IMR-90 (cell line): Measurements from ENCODE around the gene MGLL. TPM values are rescaled to one million over a fixed set of nuclear protein-coding genes. Genes with fewer than 3 reads are reported as not detected.

ENCODE experiments used
- ATAC-seq: fragments of 200-7000 bp; cut with Tn5 transposase; 2 replicates; pipeline ENCODE4 v1.9.1; 2020; ENCODE audit warnings: low read depth, mild to moderate bottlenecking, moderate library complexity
- BruUV-seq: library from RNA; stranded (reverse); fragments of 400-500 nt; replicated peaks from 2 replicates; lab custom pipeline; 2021; lab: Mats Ljungman, UMichigan
- CTCF ChIA-PET: fragments of 300-600 bp; formaldehyde crosslinking; extraction: SDS; loops from one replicate; lab custom pipeline; 2021; ENCODE audit warnings: antibody characterized with exemption; lab: Yijun Ruan, JAX
- POLR2A ChIA-PET: fragments of 300-600 bp; sonication (Branson Sonifier 250); formaldehyde crosslinking; loops from one replicate; lab custom pipeline; 2022; ENCODE audit warnings: antibody characterized with exemption; ENCODE audit not compliant: unreplicated experiment; lab: Charles Lee
- DNase-seq: peaks from one replicate; pipeline ENCODE4 v3.0.0; 2013
- H2AFZ ChIP-seq: replicated peaks from 2 replicates; pipeline ENCODE3; 2013; ENCODE audit warnings: low read length, mild to moderate bottlenecking; ENCODE audit not compliant: poor library complexity
- H2AK5ac ChIP-seq: 2 replicates; pipeline ENCODE4 v1.6.1; 2013; ENCODE audit warnings: low read depth, low read length, inconsistent platforms
- H2AK9ac ChIP-seq: replicated peaks from 2 replicates; pipeline ENCODE3; 2013; ENCODE audit warnings: mild to moderate bottlenecking, low read depth, low read length, moderate library complexity; ENCODE audit not compliant: poor library complexity
- H2BK120ac ChIP-seq: 2 replicates; pipeline ENCODE4 v1.6.1; 2013; ENCODE audit warnings: low read depth, low read length, inconsistent platforms
- H2BK15ac ChIP-seq: 3 replicates; pipeline ENCODE4 v1.6.1; 2013; ENCODE audit warnings: low read depth, low read length, inconsistent platforms
- H2BK20ac ChIP-seq: 2 replicates; pipeline ENCODE4 v1.6.1; 2013; ENCODE audit warnings: low read depth, mild to moderate bottlenecking, inconsistent platforms, low read length, moderate library complexity
- H2BK5ac ChIP-seq: 2 replicates; pipeline ENCODE4 v1.6.1; 2013; ENCODE audit warnings: mild to moderate bottlenecking, low read depth, low read length, inconsistent platforms; ENCODE audit not compliant: poor library complexity, severe bottlenecking
- H3K14ac ChIP-seq: replicated peaks from 2 replicates; pipeline ENCODE4 v1.6.1; 2013; ENCODE audit warnings: low read depth, low read length, inconsistent platforms
- H3K18ac ChIP-seq: 2 replicates; pipeline ENCODE4 v1.6.1; 2013; ENCODE audit warnings: low read depth, low read length, control low read depth
- H3K23ac ChIP-seq: 2 replicates; pipeline ENCODE4 v1.6.1; 2013; ENCODE audit warnings: low read depth, low read length, inconsistent platforms
- H3K27ac ChIP-seq: 2 replicates; pipeline ENCODE4 v1.5.1; 2013; ENCODE audit warnings: mild to moderate bottlenecking, control low read depth, low read length; ENCODE audit not compliant: insufficient read depth
- H3K27me3 ChIP-seq: 2 replicates; pipeline ENCODE4 v1.6.1; 2013; ENCODE audit warnings: low read length; ENCODE audit not compliant: control insufficient read depth, insufficient read depth
- H3K36me3 ChIP-seq: 2 replicates; pipeline ENCODE4 v1.6.1; 2013; ENCODE audit warnings: low read length, mixed read lengths; ENCODE audit not compliant: control insufficient read depth, insufficient read depth
- H3K4ac ChIP-seq: 2 replicates; pipeline ENCODE4 v1.6.1; 2013; ENCODE audit warnings: low read depth, low read length, inconsistent platforms
- H3K4me1 ChIP-seq: 2 replicates; pipeline ENCODE4 v1.6.1; 2013; ENCODE audit warnings: low read length, mixed read lengths; ENCODE audit not compliant: control insufficient read depth, insufficient read depth
- H3K4me2 ChIP-seq: 2 replicates; pipeline ENCODE4 v1.6.1; 2013; ENCODE audit warnings: low read depth, mild to moderate bottlenecking, control low read depth, low read length, moderate library complexity
- H3K4me3 ChIP-seq: 2 replicates; pipeline ENCODE4 v1.5.1; 2013; ENCODE audit warnings: low read depth, mild to moderate bottlenecking, control low read depth, low read length, moderate library complexity; ENCODE audit not compliant: insufficient read depth
- H3K56ac ChIP-seq: 2 replicates; pipeline ENCODE4 v1.6.1; 2013; ENCODE audit warnings: low read length, inconsistent platforms; ENCODE audit not compliant: insufficient read depth; ENCODE audit errors: extremely low read depth
- H3K79me1 ChIP-seq, 2 experiments: 2 replicates each; pipeline ENCODE4 v1.6.1; 2013; ENCODE audit warnings: low read length in 2 of 2, inconsistent platforms in 1 of 2, low read depth in 1 of 2
- H3K9ac ChIP-seq: 2 replicates; pipeline ENCODE4 v1.6.1; 2013; ENCODE audit warnings: low read depth, low read length, control low read depth
- H3K9me1 ChIP-seq: 2 replicates; pipeline ENCODE4 v1.6.1; 2013; ENCODE audit warnings: low read length, inconsistent platforms; ENCODE audit not compliant: insufficient read depth
- H3K9me3 ChIP-seq: 2 replicates; pipeline ENCODE4 v1.6.1; 2013; ENCODE audit warnings: low read length; ENCODE audit not compliant: control insufficient read depth, insufficient read depth
- H4K20me1 ChIP-seq: 2 replicates; pipeline ENCODE4 v1.6.1; 2013; ENCODE audit warnings: low read length, inconsistent platforms; ENCODE audit not compliant: insufficient read depth
- H4K5ac ChIP-seq: 2 replicates; pipeline ENCODE4 v1.6.1; 2013; ENCODE audit warnings: mild to moderate bottlenecking, low read depth, low read length, control low read depth
- H4K8ac ChIP-seq, 2 experiments: 2 replicates each; pipeline ENCODE4 v1.6.1; 2013; ENCODE audit warnings: low read depth in 2 of 2, low read length in 2 of 2, control low read depth in 1 of 2, inconsistent platforms in 1 of 2
- H4K91ac ChIP-seq: 2 replicates; pipeline ENCODE4 v1.6.1; 2013; ENCODE audit warnings: low read depth, low read length, inconsistent platforms; ENCODE audit not compliant: insufficient read depth
- BHLHE40 ChIP-seq: fragments of 150-350 bp; IDR thresholded peaks from 2 replicates; pipeline ENCODE4 v1.6.1; 2016; ENCODE audit warnings: mild to moderate bottlenecking, low read depth, low read length
- CEBPB ChIP-seq: IDR thresholded peaks from 2 replicates; pipeline ENCODE4 v1.6.1; 2012; ENCODE audit warnings: low read depth, low read length, improper control_type of control experiment
- CHD1 ChIP-seq: IDR thresholded peaks from 2 replicates; pipeline ENCODE4 v1.6.1; 2012; ENCODE audit warnings: low read depth, low read length, improper control_type of control experiment
- FOS ChIP-seq: fragments of 150-350 bp; IDR thresholded peaks from 2 replicates; pipeline ENCODE4 v1.6.1; 2016; ENCODE audit warnings: low read depth, low read length
- MAFK ChIP-seq: IDR thresholded peaks from 2 replicates; pipeline ENCODE4 v1.6.1; 2012; ENCODE audit warnings: low read depth, low read length, improper control_type of control experiment
- MAZ ChIP-seq: IDR thresholded peaks from 2 replicates; pipeline ENCODE4 v1.6.1; 2012; ENCODE audit warnings: low read depth, mild to moderate bottlenecking, low read length, improper control_type of control experiment, moderate library complexity, borderline replicate concordance
- POLR2A ChIP-seq: IDR thresholded peaks from 2 replicates; pipeline ENCODE4 v1.6.1; 2012; ENCODE audit warnings: mild to moderate bottlenecking, low read depth, low read length
- RAD21 ChIP-seq: IDR thresholded peaks from 2 replicates; pipeline ENCODE4 v1.6.1; 2012; ENCODE audit warnings: low read length, improper control_type of control experiment
- RCOR1 ChIP-seq: IDR thresholded peaks from 2 replicates; pipeline ENCODE4 v1.6.1; 2012; ENCODE audit warnings: mild to moderate bottlenecking, low read length, improper control_type of control experiment; ENCODE audit not compliant: insufficient replicate concordance
- RFX5 ChIP-seq: IDR thresholded peaks from 2 replicates; pipeline ENCODE4 v1.8.0; 2012; ENCODE audit warnings: low read depth, mild to moderate bottlenecking, low read length, moderate library complexity
- SMC3 ChIP-seq: fragments of 150-350 bp; IDR thresholded peaks from 2 replicates; pipeline ENCODE4 v1.6.1; 2016; ENCODE audit warnings: low read depth, mild to moderate bottlenecking, antibody characterized with exemption, low read length, moderate library complexity
- WGBS, 2 experiments: methylation state at CpG; one replicate each; pipeline versions ENCODE4 v1.1.5 to v1.1.7; 2013; ENCODE audit warnings: missing lambda C conversion rate in 2 of 2; ENCODE audit not compliant: insufficient read length in 1 of 2; ENCODE audit errors: extremely low coverage in 2 of 2; 5-methylcytosine and 5-hydroxymethylcytosine counted together
- dilution Hi-C: fragments of 300-500 bp; cut with HindIII; formaldehyde crosslinking; loops from one replicate; pipeline ENCODE4 v1.14.3; 2018; ENCODE audit warnings: low sequenced_read_pairs; ENCODE audit not compliant: unreplicated experiment
- in situ Hi-C: fragments of 300-500 bp; cut with MboI; formaldehyde crosslinking; loops from 3 replicates; pipeline ENCODE4 v1.14.3; 2019; ENCODE audit warnings: low sequenced_read_pairs, inconsistent platforms, mixed read lengths
- intact Hi-C: fragments of 100-400 bp; cut with micrococcal nuclease; formaldehyde crosslinking; loops from 2 replicates; pipeline ENCODE4 v1.10.0; 2022
- polyA plus RNA-seq, 3 experiments: library from polyadenylated mRNA; depleted of rRNA; stranded (reverse); fragments of >200 nt; gene quantifications; 2 replicates each; pipeline ENCODE4 v1.2.3, GENCODE V29; 2012; ENCODE audit warnings: low replicate concordance in 1 of 3
- total RNA-seq: library from RNA; depleted of rRNA; stranded (reverse); fragments of >200 nt; gene quantifications from 2 replicates; pipeline ENCODE4 v1.2.3, GENCODE V29; 2012
- TF ChIP-seq, protein P1 (sequence below): conservative IDR thresholded peaks from 2 replicates; pipeline ENCODE4 v1.5.1; 2012; ENCODE audit warnings: mild to moderate bottlenecking, low read depth, low read length, improper control_type of control experiment
- TF ChIP-seq, protein P2 (sequence below): fragments of 150-350 bp; IDR thresholded peaks from 2 replicates; pipeline ENCODE4 v1.6.1; 2016; ENCODE audit warnings: low read depth, mild to moderate bottlenecking, low read length, moderate library complexity, borderline replicate concordance
- TF ChIP-seq, protein P3 (sequence below): fragments of 150-350 bp; IDR thresholded peaks from 2 replicates; pipeline ENCODE4 v1.6.1; 2017; ENCODE audit warnings: mild to moderate bottlenecking, antibody characterized with exemption, low read length, low read depth

The MGLL gene
- total and polyA plus RNA-seq, 2 of the 4 experiments (the other 2 are of a cell fraction): 23.7 to 60.6 TPM

- Histone ChIP-seq H3K56ac (no peak overlapping the region), H3K27ac (no peak overlapping the region), H3K36me3 (peaks cover 31% of the 10 kb centered on the region), H2AK9ac (no peak overlapping the region), H3K9me1 (0 out of 2 replicates have a peak, but pooled peaks cover 2% of the 10 kb centered on the region), H2BK5ac (no peak overlapping the region), H3K4me2 (no peak overlapping the region), H4K91ac (no peak overlapping the region), H2AK5ac (no peak overlapping the region), H4K8ac (no peak overlapping the region), H3K9ac (no peak overlapping the region), H4K5ac (no peak overlapping the region), H3K79me1 (peaks cover 9 to 12% of the 10 kb centered on the region in 2 experiments), H3K4me1 (0 out of 2 replicates have a peak, but pooled peaks cover 1% of the 10 kb centered on the region), H2AFZ (no peak overlapping the region), H3K27me3 (no peaks in the 10 kb centered on the region), H3K14ac (no peak overlapping the region), H3K4ac (no peak overlapping the region), H2BK15ac (no peak overlapping the region), H3K23ac (no peak overlapping the region), H3K18ac (no peak overlapping the region), H2BK120ac (no peak overlapping the region), H3K9me3 (no peaks in the 10 kb centered on the region), H3K4me3 (no peak overlapping the region), H4K20me1 (no peaks in the 10 kb centered on the region; the same call in 1 of the 2 replicates), H2BK20ac (no peak overlapping the region)
- in situ Hi-C loops (no loop called here), dilution Hi-C loops (no loop called here), intact Hi-C loops (no loop called here)
- ATAC-seq (no peak), DNase-seq (no peak)
- ChIA-PET POLR2A (no interaction called here), CTCF (no interaction called here)
- WGBS, 2 experiments: 100% methylated on average over 3 of the region's 12 CpGs; no CpG with 5 or more reads in 1 of the 2 experiments
- no TSS peak for BruUV-seq
- no peak for TF ChIP-seq RAD21
- no peak for TF ChIP-seq CEBPB
- no peak for TF ChIP-seq MAFK
- TF ChIP-seq, protein P1, sequence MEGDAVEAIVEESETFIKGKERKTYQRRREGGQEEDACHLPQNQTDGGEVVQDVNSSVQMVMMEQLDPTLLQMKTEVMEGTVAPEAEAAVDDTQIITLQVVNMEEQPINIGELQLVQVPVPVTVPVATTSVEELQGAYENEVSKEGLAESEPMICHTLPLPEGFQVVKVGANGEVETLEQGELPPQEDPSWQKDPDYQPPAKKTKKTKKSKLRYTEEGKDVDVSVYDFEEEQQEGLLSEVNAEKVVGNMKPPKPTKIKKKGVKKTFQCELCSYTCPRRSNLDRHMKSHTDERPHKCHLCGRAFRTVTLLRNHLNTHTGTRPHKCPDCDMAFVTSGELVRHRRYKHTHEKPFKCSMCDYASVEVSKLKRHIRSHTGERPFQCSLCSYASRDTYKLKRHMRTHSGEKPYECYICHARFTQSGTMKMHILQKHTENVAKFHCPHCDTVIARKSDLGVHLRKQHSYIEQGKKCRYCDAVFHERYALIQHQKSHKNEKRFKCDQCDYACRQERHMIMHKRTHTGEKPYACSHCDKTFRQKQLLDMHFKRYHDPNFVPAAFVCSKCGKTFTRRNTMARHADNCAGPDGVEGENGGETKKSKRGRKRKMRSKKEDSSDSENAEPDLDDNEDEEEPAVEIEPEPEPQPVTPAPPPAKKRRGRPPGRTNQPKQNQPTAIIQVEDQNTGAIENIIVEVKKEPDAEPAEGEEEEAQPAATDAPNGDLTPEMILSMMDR: no peak
- no peak for TF ChIP-seq MAZ
- no peak for TF ChIP-seq SMC3
- TF ChIP-seq, protein P2, sequence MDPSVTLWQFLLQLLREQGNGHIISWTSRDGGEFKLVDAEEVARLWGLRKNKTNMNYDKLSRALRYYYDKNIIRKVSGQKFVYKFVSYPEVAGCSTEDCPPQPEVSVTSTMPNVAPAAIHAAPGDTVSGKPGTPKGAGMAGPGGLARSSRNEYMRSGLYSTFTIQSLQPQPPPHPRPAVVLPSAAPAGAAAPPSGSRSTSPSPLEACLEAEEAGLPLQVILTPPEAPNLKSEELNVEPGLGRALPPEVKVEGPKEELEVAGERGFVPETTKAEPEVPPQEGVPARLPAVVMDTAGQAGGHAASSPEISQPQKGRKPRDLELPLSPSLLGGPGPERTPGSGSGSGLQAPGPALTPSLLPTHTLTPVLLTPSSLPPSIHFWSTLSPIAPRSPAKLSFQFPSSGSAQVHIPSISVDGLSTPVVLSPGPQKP: no peak
- TF ChIP-seq RCOR1: no peak
- no peak for TF ChIP-seq FOS
- TF ChIP-seq CHD1: no peak
- no peak for TF ChIP-seq RFX5
- TF ChIP-seq BHLHE40: no peak
- TF ChIP-seq, protein P3, sequence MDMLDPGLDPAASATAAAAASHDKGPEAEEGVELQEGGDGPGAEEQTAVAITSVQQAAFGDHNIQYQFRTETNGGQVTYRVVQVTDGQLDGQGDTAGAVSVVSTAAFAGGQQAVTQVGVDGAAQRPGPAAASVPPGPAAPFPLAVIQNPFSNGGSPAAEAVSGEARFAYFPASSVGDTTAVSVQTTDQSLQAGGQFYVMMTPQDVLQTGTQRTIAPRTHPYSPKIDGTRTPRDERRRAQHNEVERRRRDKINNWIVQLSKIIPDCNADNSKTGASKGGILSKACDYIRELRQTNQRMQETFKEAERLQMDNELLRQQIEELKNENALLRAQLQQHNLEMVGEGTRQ: no peak
- TF ChIP-seq POLR2A: no peak
These were observed 143.4 kb downstream of the MGLL start for GRCh38 chr3:127678611-127679533.
